ENCODE measurements around the gene DIAPH1.

Gene DIAPH1

GRCh38 chr5:141519605-141520565 lies 98.9 kb downstream of the DIAPH1 start:
- DNase-seq (ENCODE audit: low spot score): no peak

GRCh38 chr5:141518618-141519015 lies 100.2 kb downstream of the DIAPH1 start:
- DNase-seq (ENCODE audit: low spot score): no peak

- no peak for DNase-seq (ENCODE audit: low spot score)
Measured at GRCh38 chr5:141517880-141518617, 100.8 kb downstream of the DIAPH1 start.

- no peak for DNase-seq (ENCODE audit: low spot score)
Measured at GRCh38 chr5:141517312-141517711, 101.5 kb downstream of the DIAPH1 start.

- DNase-seq (ENCODE audit: low spot score): peak; percentile 71
Measured at GRCh38 chr5:141516672-141517025, 102.2 kb downstream of the DIAPH1 start.

- DNase-seq (ENCODE audit: low spot score): no peak
Measured at GRCh38 chr5:141515946-141516671, 102.7 kb downstream of the DIAPH1 start.

GRCh38 chr5:141515141-141515540 lies 103.7 kb downstream of the DIAPH1 start:
- no peak for DNase-seq (ENCODE audit: low spot score)

GRCh38 chr5:141514330-141515133 lies 104.3 kb downstream of the DIAPH1 start:
- DNase-seq (ENCODE audit: low spot score): peak; percentile 54

GRCh38 chr5:141513627-141514329 lies 105.0 kb downstream of the DIAPH1 start:
- DNase-seq (ENCODE audit: low spot score): peak; percentile 58

- no peak for DNase-seq (ENCODE audit: low spot score)
Measured at GRCh38 chr5:141512911-141513626, 105.7 kb downstream of the DIAPH1 start.

- DNase-seq (ENCODE audit: low spot score): peak; percentile 68
Measured at GRCh38 chr5:141512390-141512910, 106.3 kb downstream of the DIAPH1 start.

GRCh38 chr5:141511771-141512325 lies 107.0 kb downstream of the DIAPH1 start:
- DNase-seq (ENCODE audit: low spot score): no peak

- DNase-seq (ENCODE audit: low spot score): no peak
Measured at GRCh38 chr5:141510850-141511601, 107.8 kb downstream of the DIAPH1 start.

- no peak for DNase-seq (ENCODE audit: low spot score)
Measured at GRCh38 chr5:141510160-141510559, 108.6 kb downstream of the DIAPH1 start.

- DNase-seq (ENCODE audit: low spot score): peak; percentile 93
Measured at GRCh38 chr5:141508798-141509611, 109.8 kb downstream of the DIAPH1 start.

- DNase-seq (ENCODE audit: low spot score): no peak
Measured at GRCh38 chr5:141508440-141508797, 110.4 kb downstream of the DIAPH1 start.

- peak; percentile 83 for DNase-seq (ENCODE audit: low spot score)
Measured at GRCh38 chr5:141507387-141508091, 111.3 kb downstream of the DIAPH1 start.
